ENCODE data around the gene GRIP2. TPM values are rescaled to one million over a fixed set of nuclear protein-coding genes. Genes with fewer than 3 reads are reported as not detected.

GRIP2 gene
- total and polyA plus RNA-seq, 2 of the 4 experiments (the other 2 are of a cell fraction): 0.05 TPM; not detected in 1

DNA sequence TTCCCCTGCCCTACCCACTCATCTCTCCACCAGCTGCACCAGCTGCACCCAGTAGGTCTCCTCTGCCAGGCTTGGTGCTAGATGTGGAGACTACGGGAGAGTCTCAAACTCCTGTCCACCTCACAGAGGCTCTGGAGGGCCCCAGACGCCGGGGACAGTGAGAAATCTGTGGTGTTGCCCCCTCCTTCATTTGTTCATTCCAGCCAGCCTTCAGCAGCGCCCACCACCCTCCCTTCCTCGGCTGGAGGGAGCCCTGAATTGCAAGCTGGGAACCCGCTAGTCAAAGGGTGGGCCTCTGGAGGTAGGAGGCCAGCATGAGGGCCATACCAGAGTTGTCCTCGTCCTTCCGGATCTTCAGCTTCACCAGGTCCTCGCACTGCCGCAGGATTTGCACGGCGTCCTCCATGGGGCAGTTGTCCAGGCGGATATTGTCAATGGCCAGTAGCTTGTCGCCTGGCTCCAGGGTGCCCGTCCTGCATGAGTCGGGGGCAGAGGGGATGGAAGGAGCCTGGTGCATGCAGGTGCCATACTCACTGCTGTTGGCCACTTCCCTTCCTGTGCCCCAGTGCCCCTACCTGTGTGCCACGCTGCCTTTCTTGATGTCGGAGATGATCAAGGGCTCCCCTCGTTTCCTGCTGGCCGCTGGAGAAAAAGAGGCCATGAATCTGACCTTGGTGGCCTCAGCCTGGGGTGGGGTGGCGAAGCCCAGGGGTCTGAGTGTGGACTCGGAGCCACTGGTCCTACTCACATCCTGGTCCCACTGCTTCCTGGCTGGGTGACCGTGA is 29.1 kb downstream of the GRIP2 start:
- Histone ChIP-seq H3K4me1 (ENCODE audit: control insufficient read depth, insufficient read depth, low read length) (no peaks in the 10 kb centered on the region), H3K18ac (ENCODE audit: low read depth, low read length) (no peak overlapping the region), H3K4me3 (ENCODE audit: insufficient read depth, low read depth, low read length) (no peak overlapping the region), H3K4ac (ENCODE audit: low read depth, low read length) (no peak overlapping the region), H3K27ac (ENCODE audit: insufficient read depth, low read length) (no peak overlapping the region), H3K56ac (ENCODE audit: extremely low read depth, insufficient read depth, low read length) (no peak overlapping the region), H3K9ac (ENCODE audit: low read depth, low read length) (no peak overlapping the region), H2AFZ (replicated peaks; ENCODE audit: low read length, poor library complexity) (no peak overlapping the region), H3K36me3 (ENCODE audit: control insufficient read depth, insufficient read depth, low read length) (no peaks in the 10 kb centered on the region), H4K20me1 (ENCODE audit: insufficient read depth, low read length) (no peaks in the 10 kb centered on the region), H3K79me1 (ENCODE audit: low read depth in 1 of 2, low read length in 2 of 2) (no peaks in the 10 kb centered on the region), H4K8ac (ENCODE audit: low read depth in 2 of 2, low read length in 2 of 2) (no peak overlapping the region), H4K91ac (ENCODE audit: insufficient read depth, low read depth, low read length) (no peak overlapping the region), H2BK15ac (ENCODE audit: low read depth, low read length) (no peak overlapping the region), H4K5ac (ENCODE audit: low read depth, low read length) (no peak overlapping the region), H3K27me3 (ENCODE audit: control insufficient read depth, insufficient read depth, low read length) (peaks cover 11% of the 10 kb centered on the region), H2BK20ac (ENCODE audit: low read depth, low read length) (no peak overlapping the region), H3K4me2 (ENCODE audit: low read depth, low read length) (no peak overlapping the region), H3K23ac (ENCODE audit: low read depth, low read length) (no peak overlapping the region), H3K9me1 (ENCODE audit: insufficient read depth, low read length) (no peaks in the 10 kb centered on the region), H2AK9ac (replicated peaks; ENCODE audit: low read depth, low read length, poor library complexity) (no peak overlapping the region), H3K9me3 (ENCODE audit: control insufficient read depth, insufficient read depth, low read length) (no peaks in the 10 kb centered on the region), H2AK5ac (ENCODE audit: low read depth, low read length) (no peak overlapping the region), H3K14ac (replicated peaks; ENCODE audit: low read depth, low read length) (no peak overlapping the region), H2BK5ac (ENCODE audit: low read depth, low read length, poor library complexity, severe bottlenecking) (no peak overlapping the region), H2BK120ac (ENCODE audit: low read depth, low read length) (no peak overlapping the region)
- ATAC-seq (ENCODE audit: low read depth) (no peak), DNase-seq (no peak)
- intact Hi-C loops (cut with micrococcal nuclease) (no loop called here), dilution Hi-C loops (cut with HindIII; ENCODE audit: low sequenced_read_pairs, unreplicated experiment) (no loop called here), in situ Hi-C loops (cut with MboI; ENCODE audit: low sequenced_read_pairs) (no loop called here)
- 87% methylated on average over 3 of the region's 23 CpGs; no CpG with 5 or more reads in 1 of the 2 experiments for WGBS, 2 experiments (ENCODE audit: extremely low coverage in 2 of 2, insufficient read length in 1 of 2)
- ChIA-PET CTCF (no interaction called here), POLR2A (ENCODE audit: unreplicated experiment) (no interaction called here)
- BruUV-seq (replicated peaks): no TSS peak
- TF ChIP-seq CHD1 (IDR thresholded peaks at IDR 0.05; ENCODE audit: low read depth, low read length) (no peak), MAZ (IDR thresholded peaks at IDR 0.05; ENCODE audit: borderline replicate concordance, low read depth, low read length) (no peak), NFE2L2 (IDR thresholded peaks at IDR 0.05; ENCODE audit: low read depth, low read length) (no peak), RAD21 (IDR thresholded peaks at IDR 0.05; ENCODE audit: low read length) (no peak), BHLHE40 (IDR thresholded peaks at IDR 0.05; ENCODE audit: low read depth, low read length) (no peak), CEBPB (IDR thresholded peaks at IDR 0.05; ENCODE audit: low read depth, low read length) (no peak), RCOR1 (IDR thresholded peaks at IDR 0.05; ENCODE audit: insufficient replicate concordance, low read length) (no peak), MAFK (IDR thresholded peaks at IDR 0.05; ENCODE audit: low read depth, low read length) (no peak)
- TF ChIP-seq, protein P1, sequence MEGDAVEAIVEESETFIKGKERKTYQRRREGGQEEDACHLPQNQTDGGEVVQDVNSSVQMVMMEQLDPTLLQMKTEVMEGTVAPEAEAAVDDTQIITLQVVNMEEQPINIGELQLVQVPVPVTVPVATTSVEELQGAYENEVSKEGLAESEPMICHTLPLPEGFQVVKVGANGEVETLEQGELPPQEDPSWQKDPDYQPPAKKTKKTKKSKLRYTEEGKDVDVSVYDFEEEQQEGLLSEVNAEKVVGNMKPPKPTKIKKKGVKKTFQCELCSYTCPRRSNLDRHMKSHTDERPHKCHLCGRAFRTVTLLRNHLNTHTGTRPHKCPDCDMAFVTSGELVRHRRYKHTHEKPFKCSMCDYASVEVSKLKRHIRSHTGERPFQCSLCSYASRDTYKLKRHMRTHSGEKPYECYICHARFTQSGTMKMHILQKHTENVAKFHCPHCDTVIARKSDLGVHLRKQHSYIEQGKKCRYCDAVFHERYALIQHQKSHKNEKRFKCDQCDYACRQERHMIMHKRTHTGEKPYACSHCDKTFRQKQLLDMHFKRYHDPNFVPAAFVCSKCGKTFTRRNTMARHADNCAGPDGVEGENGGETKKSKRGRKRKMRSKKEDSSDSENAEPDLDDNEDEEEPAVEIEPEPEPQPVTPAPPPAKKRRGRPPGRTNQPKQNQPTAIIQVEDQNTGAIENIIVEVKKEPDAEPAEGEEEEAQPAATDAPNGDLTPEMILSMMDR (conservative IDR thresholded peaks at IDR 0.05; ENCODE audit: low read depth, low read length): no peak
- TF ChIP-seq, protein P2, sequence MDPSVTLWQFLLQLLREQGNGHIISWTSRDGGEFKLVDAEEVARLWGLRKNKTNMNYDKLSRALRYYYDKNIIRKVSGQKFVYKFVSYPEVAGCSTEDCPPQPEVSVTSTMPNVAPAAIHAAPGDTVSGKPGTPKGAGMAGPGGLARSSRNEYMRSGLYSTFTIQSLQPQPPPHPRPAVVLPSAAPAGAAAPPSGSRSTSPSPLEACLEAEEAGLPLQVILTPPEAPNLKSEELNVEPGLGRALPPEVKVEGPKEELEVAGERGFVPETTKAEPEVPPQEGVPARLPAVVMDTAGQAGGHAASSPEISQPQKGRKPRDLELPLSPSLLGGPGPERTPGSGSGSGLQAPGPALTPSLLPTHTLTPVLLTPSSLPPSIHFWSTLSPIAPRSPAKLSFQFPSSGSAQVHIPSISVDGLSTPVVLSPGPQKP (IDR thresholded peaks at IDR 0.05; ENCODE audit: borderline replicate concordance, low read depth, low read length): no peak

Data from IMR-90 (cell line).